K562 (cell line): ENCODE measurements around the gene GABRA1. TPM values are rescaled to one million over a fixed set of nuclear protein-coding genes. Genes with fewer than 3 reads are reported as not detected.

Source experiments
- ATAC-seq: fragments of 200-7000 bp; cut with Tn5 transposase; 3 replicates; pipeline ENCODE4 v1.9.1; 2020; ENCODE audit warnings: moderate library complexity
- BruUV-seq: library from RNA; stranded (reverse); fragments of 400-500 nt; replicated peaks from 2 replicates; lab custom pipeline; 2021; lab: Mats Ljungman, UMichigan
- CTCF ChIA-PET: fragments of 300-600 bp; formaldehyde crosslinking; extraction: SDS; loops from one replicate; lab custom pipeline; 2021; ENCODE audit warnings: low intra/inter-chr PET ratio; lab: Yijun Ruan, JAX
- POLR2A ChIA-PET: fragments of 300-600, 350-650 bp; sonication (Branson Sonifier 250); formaldehyde crosslinking; extraction: SDS; loops from one replicate; lab custom pipeline; 2021; ENCODE audit warnings: antibody characterized with exemption, inconsistent platforms; lab: Yijun Ruan, JAX
- DNase-seq, 4 experiments: peaks; one replicate each; pipeline versions ENCODE4 v3.0.0 to v3.0.0-alpha.2; 2011 to 2018; ENCODE audit warnings: low spot score in 3 of 4, mixed read lengths in 3 of 4; ENCODE audit errors: extremely low read depth in 1 of 4
- FAIRE-seq: peaks from 2 replicates; lab custom pipeline; 2011; peaks lifted over from hg19 to GRCh38; lab: Jason Lieb, UNC
- H2AFZ ChIP-seq: 2 replicates; pipeline ENCODE4 v1.6.0; 2011; ENCODE audit warnings: low read depth, low read length, control low read depth, inconsistent platforms
- H3K27ac ChIP-seq: fragments of 200-600 bp; 3 replicates; pipeline ENCODE4 v1.8.0; 2011; ENCODE audit warnings: low read depth, mild to moderate bottlenecking, control low read depth, inconsistent platforms, low read length, moderate library complexity, mixed read lengths; ENCODE audit errors: extremely low read depth
- H3K27me3 ChIP-seq, 2 experiments: fragments of 300-600 bp in 1 of 2; 2 replicates in 1 of 2; 3 replicates in 1 of 2; pipeline versions ENCODE4 v1.6.0 to v1.8.0; 2011; ENCODE audit warnings: inconsistent platforms in 2 of 2, low read length in 2 of 2, mild to moderate bottlenecking in 1 of 2, mixed read lengths in 1 of 2, moderate library complexity in 1 of 2; ENCODE audit not compliant: control insufficient read depth in 2 of 2, insufficient read depth in 2 of 2
- H3K36me3 ChIP-seq: fragments of 300-600 bp; 3 replicates; pipeline ENCODE4 v1.8.0; 2011; ENCODE audit warnings: mild to moderate bottlenecking, low read length, inconsistent platforms; ENCODE audit not compliant: control insufficient read depth, insufficient read depth
- H3K4me1 ChIP-seq, 2 experiments: fragments of 200-600 bp in 1 of 2; replicated peaks in 1 of 2; 2 replicates in 1 of 2; 3 replicates in 1 of 2; pipeline versions ENCODE4 v1.5.1 to v1.8.0; 2011; ENCODE audit warnings: inconsistent platforms in 2 of 2, low read length in 2 of 2, mild to moderate bottlenecking in 1 of 2, mixed read lengths in 1 of 2, moderate library complexity in 1 of 2; ENCODE audit not compliant: control insufficient read depth in 2 of 2, insufficient read depth in 2 of 2
- H3K4me2 ChIP-seq: 2 replicates; pipeline ENCODE4 v1.6.1; 2011; ENCODE audit warnings: low read length, control low read depth, inconsistent platforms, mixed read lengths; ENCODE audit not compliant: insufficient read depth
- H3K4me3 ChIP-seq: fragments of 200-600 bp; sonication (generic), shearing (Covaris generic); 2 replicates; pipeline ENCODE4 v1.5.1; 2016; ENCODE audit warnings: control low read depth, inconsistent platforms
- H3K79me2 ChIP-seq: fragments of 200-600 bp; 3 replicates; pipeline ENCODE4 v1.8.0; 2011; ENCODE audit warnings: low read length, inconsistent platforms; ENCODE audit not compliant: control insufficient read depth, insufficient read depth
- H3K9ac ChIP-seq, 2 experiments: 2 replicates each; pipeline versions ENCODE4 v1.6.0 to v1.6.1; 2011; ENCODE audit warnings: low read depth in 2 of 2, low read length in 2 of 2, control low read depth in 1 of 2, inconsistent platforms in 1 of 2, mild to moderate bottlenecking in 1 of 2, mixed read lengths in 1 of 2; ENCODE audit not compliant: insufficient read depth in 1 of 2
- H3K9me1 ChIP-seq: one replicate; pipeline ENCODE4 v1.6.0; 2011; ENCODE audit warnings: inconsistent platforms, mild to moderate bottlenecking, low read length, moderate library complexity; ENCODE audit not compliant: control insufficient read depth, insufficient read depth
- H3K9me3 ChIP-seq: replicated peaks from 2 replicates; pipeline ENCODE4 v1.5.1; 2011; ENCODE audit warnings: low read depth, low read length, inconsistent platforms; ENCODE audit not compliant: control insufficient read depth, insufficient read depth
- H4K20me1 ChIP-seq: replicated peaks from 2 replicates; pipeline ENCODE4 v1.6.1; 2011; ENCODE audit warnings: low read length, inconsistent platforms, mixed read lengths; ENCODE audit not compliant: control insufficient read depth, insufficient read depth
- POU5F1 ChIP-seq: fragments of 150-350 bp; IDR thresholded peaks from 2 replicates; pipeline ENCODE4 v1.6.1; 2014; ENCODE audit warnings: borderline replicate concordance, low read length, low read depth, mild to moderate bottlenecking; ENCODE audit not compliant: partially characterized antibody
- PTRF ChIP-seq: fragments of 450-650 bp; IDR thresholded peaks from 2 replicates; pipeline ENCODE4 v1.6.1; 2016; ENCODE audit warnings: mild to moderate bottlenecking, missing genetic modification characterization, missing compliant biosample characterization
- SETDB1 ChIP-seq: IDR thresholded peaks from one replicate; pipeline ENCODE4 v1.6.1; 2012; ENCODE audit warnings: low read length, control low read depth, inconsistent platforms
- SMC3 ChIP-seq: conservative IDR thresholded peaks from 2 replicates; pipeline ENCODE4 v1.6.1; 2011; ENCODE audit warnings: low read depth, low read length, improper control_type of control experiment; ENCODE audit not compliant: insufficient read depth
- STAG1 ChIP-seq: sonication (generic); formaldehyde crosslinking; IDR thresholded peaks from 2 replicates; pipeline ENCODE4 v1.5.0; 2020; ENCODE audit warnings: missing genetic modification reagents, borderline replicate concordance
- ZFP91 ChIP-seq: sonication (generic); formaldehyde crosslinking; IDR thresholded peaks from 2 replicates; pipeline ENCODE4 v1.8.0; 2022; ENCODE audit warnings: mild to moderate bottlenecking, missing genetic modification reagents
- ZNF583 ChIP-seq: fragments of 250-450 bp; sonication (Bioruptor Pico); IDR thresholded peaks from 2 replicates; pipeline ENCODE4 v1.4.0; 2020
- WGBS: fragments of 100-300 bp; shearing (Covaris generic); methylation state at CpG from one replicate; pipeline ENCODE4 v1.1.6; 2016; ENCODE audit warnings: low coverage, mixed read lengths; ENCODE audit not compliant: insufficient coverage; ENCODE audit errors: missing lambda C conversion rate; 5-methylcytosine and 5-hydroxymethylcytosine counted together
- in situ Hi-C: fragments of 300-500 bp; cut with MboI; formaldehyde crosslinking; loops from 4 replicates; pipeline ENCODE4 v1.15.0; 2018; ENCODE audit warnings: inconsistent platforms, mixed read lengths
- intact Hi-C: fragments of 100-400 bp; cut with micrococcal nuclease; formaldehyde crosslinking; loops from 2 replicates; pipeline ENCODE4 v1.14.2; 2022
- polyA plus RNA-seq, 8 experiments: library from polyadenylated mRNA; depleted of rRNA in 4 of 8; stranded (reverse) in 5 of 8; unstranded in 3 of 8; fragments of >200 nt; fragmentation: Nextera tagmentation in 2 of 8; fragmentation: Illumina TruSeq in 1 of 8; extraction: Ambion mirVana in 2 of 8; extraction: Trizol in 1 of 8; gene quantifications; 2 replicates each; pipeline versions ENCODE4 v1.2.1 to v1.2.3, GENCODE V29; 2011 to 2014; ENCODE audit warnings: inconsistent platforms in 1 of 8, missing spikeins in 1 of 8
- total RNA-seq, 7 experiments: library from RNA; depleted of rRNA in 6 of 7; stranded (reverse); fragments of >200 nt in 6 of 7; fragmentation: Illumina TruSeq in 2 of 7; extraction: Trizol in 2 of 7; gene quantifications; 2 replicates each; pipeline versions ENCODE4 v1.2.1 to v1.2.3, GENCODE V29; 2011 to 2021; ENCODE audit warnings: low replicate concordance in 1 of 7
- TF ChIP-seq, protein P1 (sequence below): IDR thresholded peaks from 2 replicates; pipeline ENCODE4 v1.6.1; 2011; ENCODE audit warnings: borderline replicate concordance, low read depth, mild to moderate bottlenecking, moderate library complexity, low read length; ENCODE audit not compliant: insufficient read depth, poor library complexity, severe bottlenecking
- TF ChIP-seq, protein P2 (sequence below): fragments of 250-450 bp; sonication (Bioruptor Pico); IDR thresholded peaks from 2 replicates; pipeline ENCODE4 v1.9.0; 2021; ENCODE audit warnings: mild to moderate bottlenecking, inconsistent platforms
- TF ChIP-seq, protein P3 (sequence below): fragments of 450-650 bp; IDR thresholded peaks from 2 replicates; pipeline ENCODE4 v1.6.1; 2016; ENCODE audit warnings: antibody characterized with exemption

Gene GABRA1
- total and polyA plus RNA-seq, 9 of the 15 experiments (the other 6 are each of a cell fraction or from before 2014, with no cell fraction given), result 0.07 TPM; not detected in 8

- TF ChIP-seq, protein P1, sequence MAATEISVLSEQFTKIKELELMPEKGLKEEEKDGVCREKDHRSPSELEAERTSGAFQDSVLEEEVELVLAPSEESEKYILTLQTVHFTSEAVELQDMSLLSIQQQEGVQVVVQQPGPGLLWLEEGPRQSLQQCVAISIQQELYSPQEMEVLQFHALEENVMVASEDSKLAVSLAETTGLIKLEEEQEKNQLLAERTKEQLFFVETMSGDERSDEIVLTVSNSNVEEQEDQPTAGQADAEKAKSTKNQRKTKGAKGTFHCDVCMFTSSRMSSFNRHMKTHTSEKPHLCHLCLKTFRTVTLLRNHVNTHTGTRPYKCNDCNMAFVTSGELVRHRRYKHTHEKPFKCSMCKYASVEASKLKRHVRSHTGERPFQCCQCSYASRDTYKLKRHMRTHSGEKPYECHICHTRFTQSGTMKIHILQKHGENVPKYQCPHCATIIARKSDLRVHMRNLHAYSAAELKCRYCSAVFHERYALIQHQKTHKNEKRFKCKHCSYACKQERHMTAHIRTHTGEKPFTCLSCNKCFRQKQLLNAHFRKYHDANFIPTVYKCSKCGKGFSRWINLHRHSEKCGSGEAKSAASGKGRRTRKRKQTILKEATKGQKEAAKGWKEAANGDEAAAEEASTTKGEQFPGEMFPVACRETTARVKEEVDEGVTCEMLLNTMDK, result no peak
- no peak for TF ChIP-seq ZNF583 (CRISPR knock-in tag)
- no peak for TF ChIP-seq SETDB1
- TF ChIP-seq SMC3, result no peak
- TF ChIP-seq ZFP91 (CRISPR knock-in tag), result no peak
Observed at GRCh38 chr5:161847447-161847846, 473 bp upstream of the GABRA1 start (continued).

GRCh38 chr5:161850491-161850890 is 2.6 kb downstream of the GABRA1 start:
- CTCF ChIA-PET, result no interaction called here
- Histone ChIP-seq H3K27ac (no peak overlapping the region), H3K36me3 (no peaks in the 10 kb centered on the region), H3K4me2 (no peak overlapping the region), H3K9me3 (no peaks in the 10 kb centered on the region), H3K9me1 (no peaks in the 10 kb centered on the region), H2AFZ (no peak overlapping the region), H3K27me3 (no peaks in the 10 kb centered on the region), H3K79me2 (no peaks in the 10 kb centered on the region), H3K4me1 (no peaks in the 10 kb centered on the region), H3K4me3 (no peak overlapping the region), H3K9ac (no peak overlapping the region), H4K20me1 (no peaks in the 10 kb centered on the region)
- FAIRE-seq (no peak), ATAC-seq (no peak), DNase-seq (no peak)
- intact Hi-C loops (no loop called here), in situ Hi-C loops (no loop called here)
- POLR2A ChIA-PET, result no interaction called here
- BruUV-seq, result no TSS peak
- 0% methylated on average over 3 of the region's 3 CpGs for WGBS
- TF ChIP-seq, protein P2, sequence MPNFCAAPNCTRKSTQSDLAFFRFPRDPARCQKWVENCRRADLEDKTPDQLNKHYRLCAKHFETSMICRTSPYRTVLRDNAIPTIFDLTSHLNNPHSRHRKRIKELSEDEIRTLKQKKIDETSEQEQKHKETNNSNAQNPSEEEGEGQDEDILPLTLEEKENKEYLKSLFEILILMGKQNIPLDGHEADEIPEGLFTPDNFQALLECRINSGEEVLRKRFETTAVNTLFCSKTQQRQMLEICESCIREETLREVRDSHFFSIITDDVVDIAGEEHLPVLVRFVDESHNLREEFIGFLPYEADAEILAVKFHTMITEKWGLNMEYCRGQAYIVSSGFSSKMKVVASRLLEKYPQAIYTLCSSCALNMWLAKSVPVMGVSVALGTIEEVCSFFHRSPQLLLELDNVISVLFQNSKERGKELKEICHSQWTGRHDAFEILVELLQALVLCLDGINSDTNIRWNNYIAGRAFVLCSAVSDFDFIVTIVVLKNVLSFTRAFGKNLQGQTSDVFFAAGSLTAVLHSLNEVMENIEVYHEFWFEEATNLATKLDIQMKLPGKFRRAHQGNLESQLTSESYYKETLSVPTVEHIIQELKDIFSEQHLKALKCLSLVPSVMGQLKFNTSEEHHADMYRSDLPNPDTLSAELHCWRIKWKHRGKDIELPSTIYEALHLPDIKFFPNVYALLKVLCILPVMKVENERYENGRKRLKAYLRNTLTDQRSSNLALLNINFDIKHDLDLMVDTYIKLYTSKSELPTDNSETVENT (CRISPR knock-in tag), result no peak
- no peak for TF ChIP-seq PTRF (tag)
- no peak for TF ChIP-seq STAG1
- no peak for TF ChIP-seq POU5F1
- TF ChIP-seq, protein P3, sequence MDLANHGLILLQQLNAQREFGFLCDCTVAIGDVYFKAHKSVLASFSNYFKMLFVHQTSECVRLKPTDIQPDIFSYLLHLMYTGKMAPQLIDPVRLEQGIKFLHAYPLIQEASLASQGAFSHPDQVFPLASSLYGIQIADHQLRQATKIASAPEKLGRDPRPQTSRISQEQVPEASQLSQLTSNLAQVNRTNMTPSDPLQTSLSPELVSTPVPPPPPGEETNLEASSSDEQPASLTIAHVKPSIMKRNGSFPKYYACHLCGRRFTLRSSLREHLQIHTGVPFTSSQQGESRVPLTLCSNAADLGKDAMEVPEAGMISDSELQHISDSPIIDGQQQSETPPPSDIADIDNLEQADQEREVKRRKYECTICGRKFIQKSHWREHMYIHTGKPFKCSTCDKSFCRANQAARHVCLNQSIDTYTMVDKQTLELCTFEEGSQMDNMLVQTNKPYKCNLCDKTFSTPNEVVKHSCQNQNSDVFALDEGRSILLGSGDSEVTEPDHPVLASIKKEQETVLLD, result no peak
